ENCODE measurements around the gene GAREM1. TPM values are rescaled to one million over a fixed set of nuclear protein-coding genes. Genes with fewer than 3 reads are reported as not detected.

The GAREM1 gene
- total and polyA plus RNA-seq, 2 of the 8 experiments (the other 6 are each of a cell fraction or from before 2014, with no cell fraction given), result 3.6 to 9.2 TPM

GRCh38 chr18:32276906-32277305 lies 193.8 kb downstream of the GAREM1 start:
- Histone ChIP-seq H4K20me1 (replicated peaks in 1 of 2; ENCODE audit: control insufficient read depth in 1 of 2, insufficient read depth in 2 of 2, low read length in 2 of 2) (no peaks in the 10 kb centered on the region), H4K5ac (ENCODE audit: insufficient read length, low read depth, low read length) (no peak overlapping the region), H3K4me3 (ENCODE audit: extremely low read depth in 1 of 4, insufficient read depth in 2 of 4, low read depth in 3 of 4, low read length in 4 of 4) (no peak overlapping the region), H3K4me2 (ENCODE audit: insufficient read depth in 1 of 2, low read depth in 2 of 2, low read length in 2 of 2) (no peak overlapping the region), H3K79me1 (ENCODE audit: low read depth, low read length) (no peaks in the 10 kb centered on the region), H2BK120ac (replicated peaks; ENCODE audit: low read depth, low read length) (no peak overlapping the region), H2AK5ac (ENCODE audit: low read depth, low read length) (no peak overlapping the region), H2BK20ac (ENCODE audit: low read length) (no peak overlapping the region), H3K79me2 (ENCODE audit: control insufficient read depth in 1 of 2, insufficient read depth in 2 of 2, low read length in 2 of 2) (no peaks in the 10 kb centered on the region), H3K9ac (replicated peaks in 1 of 4; ENCODE audit: extremely low read depth in 1 of 4, low read depth in 3 of 4, low read length in 3 of 4) (no peak overlapping the region; a peak in 2 of 7 replicates), H2BK12ac (ENCODE audit: low read depth, low read length) (no peak overlapping the region), H4K91ac (replicated peaks; ENCODE audit: insufficient read length, low read length) (no peak overlapping the region), H3K36me3 (ENCODE audit: control insufficient read depth in 2 of 4, insufficient read depth in 4 of 4, low read length in 3 of 4) (no peaks in the 10 kb centered on the region), H3K4ac (replicated peaks; ENCODE audit: insufficient read length, low read depth, low read length) (no peak overlapping the region), H2BK5ac (ENCODE audit: low read depth, low read length) (no peak overlapping the region), H2BK15ac (ENCODE audit: low read length) (no peak overlapping the region), H3K9me3 (ENCODE audit: insufficient read depth in 2 of 2, low read depth in 1 of 2, low read length in 1 of 2) (peaks cover 0 to 3% of the 10 kb centered on the region in 2 experiments; a peak in 1 of 4 replicates), H3K14ac (ENCODE audit: insufficient read length) (no peak overlapping the region), H3K27me3 (replicated peaks in 1 of 4; ENCODE audit: control insufficient read depth in 3 of 4, extremely low read depth in 1 of 4, insufficient read depth in 3 of 4, low read length in 3 of 4) (no peaks in the 10 kb centered on the region), H3K27ac (ENCODE audit: low read depth, low read length) (no peak overlapping the region), H3K56ac (replicated peaks; ENCODE audit: insufficient read length, low read depth, low read length) (no peak overlapping the region), H3K4me1 (replicated peaks in 1 of 4; ENCODE audit: control insufficient read depth in 3 of 4, insufficient read depth in 4 of 4, low read length in 3 of 4) (peaks cover 0 to 4% (median under 1%) of the 10 kb centered on the region in 4 experiments; a peak in 2 of 7 replicates), H3K18ac (ENCODE audit: extremely low read depth, low read length) (no peak overlapping the region), H4K8ac (ENCODE audit: extremely low read depth, insufficient read depth, low read length) (no peak overlapping the region), H3K23ac (ENCODE audit: insufficient read length) (no peak overlapping the region), H3K23me2 (ENCODE audit: low read depth, low read length) (no peaks in the 10 kb centered on the region), H2AFZ (ENCODE audit: low read length) (no peak overlapping the region)
- FAIRE-seq (no peak), DNase-seq (ENCODE audit: low read depth in 1 of 2, low spot score in 2 of 2) (no peak)
- 78% methylated on average over 4 of the region's 4 CpGs; no CpG with 5 or more reads in 1 of the 2 experiments for WGBS, 2 experiments (ENCODE audit: extremely low coverage in 1 of 2, insufficient coverage in 1 of 2, insufficient read length in 1 of 2, insufficient replicate concordance in 2 of 2, low coverage in 1 of 2, low lambda C conversion rate in 2 of 2, missing lambda C conversion rate in 1 of 2)
- ChIA-PET POLR2A (ENCODE audit: partially characterized antibody) (no interaction called here), CTCF (ENCODE audit: partially characterized antibody) (interaction anchor here (1.0 to 2.3 kb wide), 5 partner anchors 8 to 276 kb away, joined by 3 to 9 read pairs (median 6); no protein-coding TSS in a partner anchor)
- TF ChIP-seq EGR1 (IDR thresholded peaks at IDR 0.05; ENCODE audit: borderline replicate concordance, low read depth, low read length) (no peak), MAFK (IDR thresholded peaks at IDR 0.05; ENCODE audit: low read depth, low read length) (no peak), GABPA (IDR thresholded peaks at IDR 0.05; ENCODE audit: borderline replicate concordance, insufficient read depth, low read length) (no peak), YY1 (IDR thresholded peaks at IDR 0.05; ENCODE audit: low read depth, low read length) (no peak), NANOG (IDR thresholded peaks at IDR 0.05; ENCODE audit: insufficient read depth, low read depth, low read length, poor library complexity, severe bottlenecking) (no peak), MAX (IDR thresholded peaks at IDR 0.05) (no peak), TBP (IDR thresholded peaks at IDR 0.05; ENCODE audit: low read depth, low read length) (no peak), CBX5 (IDR thresholded peaks at IDR 0.05; ENCODE audit: low read depth, low read length) (no peak), HDAC6 (IDR thresholded peaks at IDR 0.05; ENCODE audit: low read depth, low read length) (no peak), SIX5 (IDR thresholded peaks at IDR 0.05; ENCODE audit: low read depth, low read length) (no peak), ATF2 (IDR thresholded peaks at IDR 0.05; ENCODE audit: low read length) (no peak), RFX5 (IDR thresholded peaks at IDR 0.05; ENCODE audit: borderline replicate concordance, low read depth, low read length) (no peak), SUZ12 (IDR thresholded peaks at IDR 0.05; ENCODE audit: low read length) (no peak)

Measured in H1 (cell line).